ENCODE measurements around the gene RANBP1. TPM values are rescaled to one million over a fixed set of nuclear protein-coding genes. Genes with fewer than 3 reads are reported as not detected.

RANBP1 gene
- polyA plus RNA-seq, 1 of the 3 experiments (the other 2 are of a cell fraction) = 502 TPM

- no peak for TF ChIP-seq RFX5 (IDR thresholded peaks at IDR 0.05; ENCODE audit: low read length)
- TF ChIP-seq EZH2phosphoT487 (IDR thresholded peaks at IDR 0.05; ENCODE audit: borderline replicate concordance, low read depth) = no peak
- no peak for TF ChIP-seq POLR2AphosphoS5 (IDR thresholded peaks at IDR 0.05; ENCODE audit: low read depth, low read length)
These were observed 29.9 kb downstream of the RANBP1 start (continued) for GRCh38 chr22:20145832-20146223.

- peaks cover 0 to 7% of the 10 kb centered on the region in 2 experiments for H3K36me3 ChIP-seq (replicated peaks in 1 of 2; ENCODE audit: control insufficient read depth in 1 of 2, insufficient read depth in 2 of 2, low read length in 1 of 2)
- H4K20me1 ChIP-seq (ENCODE audit: insufficient read depth) = no peaks in the 10 kb centered on the region
- peaks cover 0 to 19% of the 10 kb centered on the region in 2 experiments; a peak in 1 of 4 replicates for H3K4me1 ChIP-seq (ENCODE audit: control insufficient read depth in 1 of 2, insufficient read depth in 2 of 2, low read depth in 1 of 2, low read length in 1 of 2)
- no peaks in the 10 kb centered on the region for H3K9me2 ChIP-seq
- no peak overlapping the region for H3K4me3 ChIP-seq (ENCODE audit: low read depth in 2 of 2, low read length in 1 of 2)
- no peak overlapping the region for H3K4me2 ChIP-seq
- H3K27ac ChIP-seq (ENCODE audit: low read depth in 2 of 2, low read length in 1 of 2) = peak overlapping the region in 1 of 2 experiments; percentile 50; a peak in 1 of 4 replicates
- CTCF ChIA-PET = interaction anchor here (0.7 to 1.2 kb wide), 2 partner anchors 10 to 30 kb away, joined by 3 to 5 read pairs; partner anchors contain the start of gene RANBP1
- H3K9me3 ChIP-seq = no peaks in the 10 kb centered on the region
- H3K9ac ChIP-seq = no peak overlapping the region
- WGBS (ENCODE audit: low lambda C conversion rate) = no CpG with 5 or more reads among the region's 22 CpGs
- H3K27me3 ChIP-seq (ENCODE audit: insufficient read depth) = no peaks in the 10 kb centered on the region
- DNase-seq = no peak
- peaks cover 8% of the 10 kb centered on the region for H3F3A ChIP-seq (replicated peaks; ENCODE audit: insufficient read depth)
- no peak for TF ChIP-seq TEAD4 (IDR thresholded peaks at IDR 0.05; ENCODE audit: borderline replicate concordance, insufficient read depth)
- no peak for TF ChIP-seq FOSL2 (IDR thresholded peaks at IDR 0.05; ENCODE audit: borderline replicate concordance, low read depth)
- TF ChIP-seq REST (IDR thresholded peaks at IDR 0.05; ENCODE audit: low read depth, low read length) = no peak
- TF ChIP-seq RFX5 (IDR thresholded peaks at IDR 0.05; ENCODE audit: low read length) = no peak
- TF ChIP-seq GABPA (IDR thresholded peaks at IDR 0.05; ENCODE audit: low read depth) = no peak
- H2AFZ ChIP-seq (ENCODE audit: low read depth) = no peak overlapping the region
- peaks cover 5% of the 10 kb centered on the region; the same call in 1 of the 2 replicates for H3K79me2 ChIP-seq (ENCODE audit: insufficient read depth)
- POLR2A ChIA-PET = no interaction called here
These were observed 30.9 kb downstream of the RANBP1 start for GRCh38 chr22:20146777-20147176.

GRCh38 chr22:20147237-20147988, 31.5 kb downstream of the RANBP1 start:
- ChIA-PET POLR2A (no interaction called here), CTCF (interaction anchor here (0.7 to 1.6 kb wide), 3 partner anchors 9 to 31 kb away, joined by 3 to 7 read pairs (median 5); partner anchors contain the start of gene RANBP1)
- 88% methylated on average over 13 of the region's 14 CpGs for WGBS (ENCODE audit: low lambda C conversion rate)
- Histone ChIP-seq H3K9me2 (no peaks in the 10 kb centered on the region), H3K36me3 (replicated peaks in 1 of 2; ENCODE audit: control insufficient read depth in 1 of 2, insufficient read depth in 2 of 2, low read length in 1 of 2) (peaks cover 0 to 7% of the 10 kb centered on the region in 2 experiments), H4K20me1 (ENCODE audit: insufficient read depth) (no peaks in the 10 kb centered on the region), H3K4me2 (no peak overlapping the region), H3K27me3 (ENCODE audit: insufficient read depth) (no peaks in the 10 kb centered on the region), H3K9ac (no peak overlapping the region), H3K9me3 (no peaks in the 10 kb centered on the region), H3K79me2 (ENCODE audit: insufficient read depth) (no peaks in the 10 kb centered on the region; the same call in 1 of the 2 replicates), H2AFZ (ENCODE audit: low read depth) (no peak overlapping the region), H3K4me3 (ENCODE audit: low read depth in 2 of 2, low read length in 1 of 2) (no peak overlapping the region), H3K27ac (ENCODE audit: low read depth in 2 of 2, low read length in 1 of 2) (no peak overlapping the region; a peak in 1 of 4 replicates), H3K4me1 (ENCODE audit: control insufficient read depth in 1 of 2, insufficient read depth in 2 of 2, low read depth in 1 of 2, low read length in 1 of 2) (peaks cover 0 to 19% of the 10 kb centered on the region in 2 experiments; a peak in 1 of 4 replicates), H3F3A (replicated peaks; ENCODE audit: insufficient read depth) (peaks cover 8% of the 10 kb centered on the region)
- DNase-seq = no peak
- TF ChIP-seq, protein P1, sequence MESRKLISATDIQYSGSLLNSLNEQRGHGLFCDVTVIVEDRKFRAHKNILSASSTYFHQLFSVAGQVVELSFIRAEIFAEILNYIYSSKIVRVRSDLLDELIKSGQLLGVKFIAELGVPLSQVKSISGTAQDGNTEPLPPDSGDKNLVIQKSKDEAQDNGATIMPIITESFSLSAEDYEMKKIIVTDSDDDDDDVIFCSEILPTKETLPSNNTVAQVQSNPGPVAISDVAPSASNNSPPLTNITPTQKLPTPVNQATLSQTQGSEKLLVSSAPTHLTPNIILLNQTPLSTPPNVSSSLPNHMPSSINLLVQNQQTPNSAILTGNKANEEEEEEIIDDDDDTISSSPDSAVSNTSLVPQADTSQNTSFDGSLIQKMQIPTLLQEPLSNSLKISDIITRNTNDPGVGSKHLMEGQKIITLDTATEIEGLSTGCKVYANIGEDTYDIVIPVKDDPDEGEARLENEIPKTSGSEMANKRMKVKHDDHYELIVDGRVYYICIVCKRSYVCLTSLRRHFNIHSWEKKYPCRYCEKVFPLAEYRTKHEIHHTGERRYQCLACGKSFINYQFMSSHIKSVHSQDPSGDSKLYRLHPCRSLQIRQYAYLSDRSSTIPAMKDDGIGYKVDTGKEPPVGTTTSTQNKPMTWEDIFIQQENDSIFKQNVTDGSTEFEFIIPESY (IDR thresholded peaks at IDR 0.05; ENCODE audit: borderline replicate concordance, low read depth) = no peak
- no peak for TF ChIP-seq YY1 (IDR thresholded peaks at IDR 0.05; ENCODE audit: low read depth)
- TF ChIP-seq FOXM1 (IDR thresholded peaks at IDR 0.05; ENCODE audit: low read depth) = no peak
- no peak for TF ChIP-seq GATA2 (CRISPR knock-in tag; IDR thresholded peaks at IDR 0.05)
- TF ChIP-seq RXRA (IDR thresholded peaks at IDR 0.05; ENCODE audit: borderline replicate concordance, low read depth) = no peak
- TF ChIP-seq EP300 (IDR thresholded peaks at IDR 0.05; ENCODE audit: borderline replicate concordance in 1 of 2, low read depth in 1 of 2, low read length in 1 of 2) = no peak
- no peak for TF ChIP-seq FOXJ3 (CRISPR knock-in tag; IDR thresholded peaks at IDR 0.05)
- TF ChIP-seq CTCF (IDR thresholded peaks at IDR 0.05) = no peak
- TF ChIP-seq POLR2AphosphoS5 (IDR thresholded peaks at IDR 0.05; ENCODE audit: low read depth, low read length) = no peak

Data from SK-N-SH (cell line).